AG08396 (cell line): ENCODE measurements around the gene FBXL2.

Experiments used
- DNase-seq: peaks from one replicate; pipeline ENCODE4 v3.0.0; 2012; ENCODE audit warnings: low spot score, mixed read lengths

The FBXL2 gene

GRCh38 chr3:33277193-33277882 is at the start of gene FBXL2:
Gene FBXL2 (plus strand): TSS chr3:33277442. CDS start chr3:33277513, 71 bp downstream.
- peak; percentile 93 for DNase-seq

GRCh38 chr3:33229066-33229465 is 48.2 kb upstream of the FBXL2 start:
- no peak for DNase-seq

- no peak for DNase-seq
These were observed 47.3 kb upstream of the FBXL2 start for GRCh38 chr3:33229947-33230346.

- no peak for DNase-seq
These were observed 45.3 kb upstream of the FBXL2 start for GRCh38 chr3:33231756-33232465.

- no peak for DNase-seq
These were observed 43.4 kb upstream of the FBXL2 start for GRCh38 chr3:33233884-33234283.

- DNase-seq: no peak
These were observed 41.2 kb upstream of the FBXL2 start for GRCh38 chr3:33236005-33236404.

GRCh38 chr3:33237439-33237838 is 39.8 kb upstream of the FBXL2 start:
- DNase-seq: no peak

GRCh38 chr3:33238923-33239322 is 38.3 kb upstream of the FBXL2 start:
- DNase-seq: no peak

GRCh38 chr3:33240261-33240660 is 37.0 kb upstream of the FBXL2 start:
- no peak for DNase-seq

GRCh38 chr3:33246786-33247185 is 30.5 kb upstream of the FBXL2 start:
- DNase-seq: no peak

GRCh38 chr3:33250712-33251111 is 26.5 kb upstream of the FBXL2 start:
- no peak for DNase-seq

- DNase-seq: no peak
These were observed 21.0 kb upstream of the FBXL2 start for GRCh38 chr3:33256249-33256648.

- DNase-seq: no peak
These were observed 17.1 kb upstream of the FBXL2 start for GRCh38 chr3:33260104-33260503.

GRCh38 chr3:33269385-33269784 is 7.9 kb upstream of the FBXL2 start:
- no peak for DNase-seq

- no peak for DNase-seq
These were observed 5.9 kb upstream of the FBXL2 start for GRCh38 chr3:33271324-33271723.

- no peak for DNase-seq
These were observed 3.6 kb upstream of the FBXL2 start for GRCh38 chr3:33273628-33274027.

GRCh38 chr3:33278163-33278562 is 921 bp downstream of the FBXL2 start:
- peak; percentile 14 for DNase-seq

GRCh38 chr3:33287672-33288282 is 10.5 kb downstream of the FBXL2 start:
- DNase-seq: no peak

GRCh38 chr3:33299395-33300081 is 22.3 kb downstream of the FBXL2 start:
- peak; percentile 53 for DNase-seq

GRCh38 chr3:33312361-33312760 is 35.1 kb downstream of the FBXL2 start:
- DNase-seq: no peak

GRCh38 chr3:33313331-33313730 is 36.1 kb downstream of the FBXL2 start:
- DNase-seq: no peak

GRCh38 chr3:33314993-33315392 is 37.8 kb downstream of the FBXL2 start:
- DNase-seq: no peak

GRCh38 chr3:33315826-33316225 is 38.6 kb downstream of the FBXL2 start:
- DNase-seq: peak; percentile 3
